ENCODE results near the gene IQCE.

Gene IQCE, protein sequence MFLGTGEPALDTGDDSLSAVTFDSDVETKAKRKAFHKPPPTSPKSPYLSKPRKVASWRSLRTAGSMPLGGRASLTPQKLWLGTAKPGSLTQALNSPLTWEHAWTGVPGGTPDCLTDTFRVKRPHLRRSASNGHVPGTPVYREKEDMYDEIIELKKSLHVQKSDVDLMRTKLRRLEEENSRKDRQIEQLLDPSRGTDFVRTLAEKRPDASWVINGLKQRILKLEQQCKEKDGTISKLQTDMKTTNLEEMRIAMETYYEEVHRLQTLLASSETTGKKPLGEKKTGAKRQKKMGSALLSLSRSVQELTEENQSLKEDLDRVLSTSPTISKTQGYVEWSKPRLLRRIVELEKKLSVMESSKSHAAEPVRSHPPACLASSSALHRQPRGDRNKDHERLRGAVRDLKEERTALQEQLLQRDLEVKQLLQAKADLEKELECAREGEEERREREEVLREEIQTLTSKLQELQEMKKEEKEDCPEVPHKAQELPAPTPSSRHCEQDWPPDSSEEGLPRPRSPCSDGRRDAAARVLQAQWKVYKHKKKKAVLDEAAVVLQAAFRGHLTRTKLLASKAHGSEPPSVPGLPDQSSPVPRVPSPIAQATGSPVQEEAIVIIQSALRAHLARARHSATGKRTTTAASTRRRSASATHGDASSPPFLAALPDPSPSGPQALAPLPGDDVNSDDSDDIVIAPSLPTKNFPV

DNA sequence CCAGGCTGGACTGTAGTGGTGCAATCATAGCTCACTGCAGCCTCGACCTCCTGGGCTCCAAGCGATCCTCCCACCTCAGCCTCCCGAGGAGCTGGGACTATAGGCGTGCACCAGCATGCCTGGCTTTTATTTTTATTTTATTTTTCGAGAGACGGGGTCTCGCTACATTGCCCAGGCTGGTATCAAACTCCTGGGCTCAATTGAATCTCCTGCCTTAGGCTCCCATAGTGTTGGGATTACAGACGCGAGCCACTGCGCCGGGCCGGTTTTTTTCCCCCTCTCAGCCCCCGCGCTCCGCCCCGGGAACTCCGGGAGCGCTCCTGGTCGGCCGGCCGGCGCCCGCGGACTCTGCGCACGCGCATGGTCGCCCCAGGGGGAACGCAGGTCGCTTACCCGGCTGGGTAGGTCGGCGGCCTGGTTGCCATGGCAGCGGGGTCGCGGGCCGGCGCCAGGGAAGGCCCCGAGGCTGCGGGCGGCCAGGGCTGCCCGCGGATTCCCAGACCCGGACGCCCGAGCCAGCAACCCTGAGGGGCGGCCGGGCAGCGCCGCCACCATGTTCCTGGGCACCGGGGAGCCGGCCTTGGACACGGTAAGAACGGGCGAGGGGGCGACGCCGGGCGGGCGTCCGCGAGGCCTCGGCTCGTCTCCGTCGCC lies at the start of gene IQCE:
TSS of gene IQCE (plus strand) at position 351 of the 654 bp plus-strand sequence. CDS start at position 554, 203 bp downstream.
- Histone ChIP-seq H3K27ac (peak within 1 kb of the TSS; percentile 72), H3K4me3 (ENCODE audit: low read depth, low read length) (peak within 1 kb of the TSS; percentile 70), H3K27me3 (ENCODE audit: insufficient read depth, low read depth, severe bottlenecking) (no peaks in the 10 kb centered on the region), H3K36me3 (peaks cover 3% of the 10 kb centered on the region), H3K9me3 (ENCODE audit: severe bottlenecking) (no peaks in the 10 kb centered on the region)
- peak; percentile 96 for DNase-seq
- TF ChIP-seq, protein P1, sequence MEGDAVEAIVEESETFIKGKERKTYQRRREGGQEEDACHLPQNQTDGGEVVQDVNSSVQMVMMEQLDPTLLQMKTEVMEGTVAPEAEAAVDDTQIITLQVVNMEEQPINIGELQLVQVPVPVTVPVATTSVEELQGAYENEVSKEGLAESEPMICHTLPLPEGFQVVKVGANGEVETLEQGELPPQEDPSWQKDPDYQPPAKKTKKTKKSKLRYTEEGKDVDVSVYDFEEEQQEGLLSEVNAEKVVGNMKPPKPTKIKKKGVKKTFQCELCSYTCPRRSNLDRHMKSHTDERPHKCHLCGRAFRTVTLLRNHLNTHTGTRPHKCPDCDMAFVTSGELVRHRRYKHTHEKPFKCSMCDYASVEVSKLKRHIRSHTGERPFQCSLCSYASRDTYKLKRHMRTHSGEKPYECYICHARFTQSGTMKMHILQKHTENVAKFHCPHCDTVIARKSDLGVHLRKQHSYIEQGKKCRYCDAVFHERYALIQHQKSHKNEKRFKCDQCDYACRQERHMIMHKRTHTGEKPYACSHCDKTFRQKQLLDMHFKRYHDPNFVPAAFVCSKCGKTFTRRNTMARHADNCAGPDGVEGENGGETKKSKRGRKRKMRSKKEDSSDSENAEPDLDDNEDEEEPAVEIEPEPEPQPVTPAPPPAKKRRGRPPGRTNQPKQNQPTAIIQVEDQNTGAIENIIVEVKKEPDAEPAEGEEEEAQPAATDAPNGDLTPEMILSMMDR (IDR thresholded peaks at IDR 0.05; ENCODE audit: low read depth, low read length) = no peak

DNA sequence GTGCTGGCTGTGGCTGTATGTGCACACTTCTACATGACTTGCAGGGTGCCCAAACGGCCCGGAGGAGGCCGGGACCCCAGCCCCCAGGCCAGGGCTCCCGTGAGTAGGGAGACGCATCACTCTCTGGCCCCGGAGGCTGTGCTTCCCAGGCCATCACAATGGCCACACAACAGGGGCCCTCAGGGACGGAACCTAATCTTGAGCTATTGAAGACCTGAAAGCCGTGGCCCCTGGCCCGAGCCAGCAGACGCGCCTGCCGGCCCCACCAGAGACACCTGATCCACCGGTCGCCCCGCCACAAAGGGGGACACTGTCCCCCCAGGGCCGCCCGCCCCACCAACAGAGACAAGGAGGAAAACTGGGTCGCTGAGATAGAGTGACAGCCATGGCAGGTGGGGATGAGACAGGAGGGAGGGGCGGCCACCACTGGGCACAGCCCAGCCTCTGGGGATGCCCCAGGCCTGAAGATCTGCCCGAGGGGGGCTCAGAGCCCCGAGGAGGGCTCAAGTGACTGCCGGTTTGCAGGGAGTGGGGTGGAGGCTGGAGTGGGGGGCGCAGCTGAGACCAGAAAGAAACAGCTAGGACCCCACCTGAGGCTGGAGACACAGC lies 49.4 kb upstream of the IQCE start:
- DNase-seq = no peak
- Histone ChIP-seq H3K9me3 (ENCODE audit: severe bottlenecking) (no peaks in the 10 kb centered on the region), H3K4me3 (ENCODE audit: low read depth, low read length) (no peak overlapping the region), H3K27ac (peak overlapping the region; percentile 59), H3K27me3 (ENCODE audit: insufficient read depth, low read depth, severe bottlenecking) (no peaks in the 10 kb centered on the region), H3K36me3 (no peaks in the 10 kb centered on the region)
- TF ChIP-seq, protein P1 (IDR thresholded peaks at IDR 0.05; ENCODE audit: low read depth, low read length) = no peak

DNA sequence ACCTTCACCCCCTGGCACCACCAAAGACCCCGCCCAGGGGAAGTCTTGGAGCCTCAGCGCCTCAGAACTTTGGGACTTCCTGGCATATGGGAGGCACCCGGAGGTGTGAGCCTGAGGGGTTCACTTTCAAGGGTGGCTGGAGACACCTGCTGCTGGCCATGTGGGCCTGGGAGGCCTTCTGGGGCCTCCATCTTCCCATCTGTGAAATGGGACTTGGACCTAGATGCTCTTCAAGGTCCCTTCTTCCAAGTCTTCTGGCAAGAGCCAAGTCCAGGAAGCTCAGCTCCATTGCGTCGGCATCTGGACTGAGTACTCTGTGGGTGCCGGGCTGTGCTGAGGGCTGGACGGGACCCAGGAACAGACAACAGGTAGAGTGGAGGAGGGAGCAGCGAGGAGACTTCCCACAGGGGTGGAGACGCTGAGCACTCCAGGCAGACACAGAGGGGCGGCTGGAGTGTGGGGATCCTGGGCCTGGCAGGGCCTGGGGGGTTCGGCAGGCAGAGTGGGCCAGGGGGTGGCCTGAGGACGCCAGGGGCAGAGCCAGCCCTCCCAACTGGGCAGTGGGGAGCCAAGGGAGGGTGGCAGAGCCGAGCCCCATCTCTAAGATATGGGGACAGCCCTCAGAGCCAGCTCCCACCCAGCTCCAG lies 48.5 kb upstream of the IQCE start:
- no peak for DNase-seq
- Histone ChIP-seq H3K27ac (peak overlapping the region; percentile 88), H3K36me3 (no peaks in the 10 kb centered on the region), H3K27me3 (ENCODE audit: insufficient read depth, low read depth, severe bottlenecking) (no peaks in the 10 kb centered on the region), H3K4me3 (ENCODE audit: low read depth, low read length) (no peak overlapping the region), H3K9me3 (ENCODE audit: severe bottlenecking) (no peaks in the 10 kb centered on the region)
- TF ChIP-seq, protein P1 (IDR thresholded peaks at IDR 0.05; ENCODE audit: low read depth, low read length) = no peak

DNA sequence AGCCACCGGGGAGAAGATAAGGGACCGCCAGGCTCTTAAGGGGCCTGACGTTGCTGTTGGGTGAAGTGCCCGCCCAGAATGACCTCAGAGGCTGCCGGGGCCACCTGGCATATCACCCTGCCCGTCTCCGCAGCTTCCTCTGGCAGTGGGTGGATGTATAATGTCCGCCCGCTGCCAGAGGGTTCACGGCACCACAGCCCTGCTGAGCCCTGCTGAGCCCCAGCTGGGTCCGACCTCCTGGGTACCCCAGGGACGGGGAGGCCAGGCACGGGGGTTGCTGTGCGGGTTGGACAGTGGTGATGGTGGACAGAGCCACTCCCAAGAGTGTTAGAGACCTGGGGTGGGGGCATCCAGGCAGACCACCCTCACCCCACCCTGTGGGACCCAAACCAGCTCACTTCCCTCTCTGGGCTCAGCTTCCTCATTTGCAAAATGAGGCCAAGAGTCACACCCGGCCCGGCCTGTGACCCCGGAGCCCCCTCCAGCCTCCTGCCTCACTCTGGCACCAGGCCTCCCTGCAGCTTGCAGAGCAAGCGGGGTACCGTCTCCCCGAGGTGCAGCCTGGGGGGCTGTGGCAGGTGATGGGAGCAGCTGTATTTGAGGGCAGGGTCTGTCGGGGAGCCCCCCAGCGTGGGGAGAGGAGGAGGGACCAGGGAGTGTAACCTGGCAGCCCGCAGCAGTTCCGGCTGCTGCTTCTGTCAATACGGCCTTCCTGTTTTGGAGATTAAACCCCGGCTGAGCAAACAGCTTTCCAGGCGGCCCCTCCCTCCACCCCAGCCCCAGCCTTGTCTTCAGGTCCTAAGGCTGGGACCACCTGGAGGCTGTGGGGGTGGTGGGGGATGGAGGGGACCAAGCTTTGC lies 47.6 kb upstream of the IQCE start:
- H3K27ac ChIP-seq = peak overlapping the region; percentile 88
- no peaks in the 10 kb centered on the region for H3K36me3 ChIP-seq
- H3K9me3 ChIP-seq (ENCODE audit: severe bottlenecking) = no peaks in the 10 kb centered on the region
- no peak overlapping the region; the same call in 1 of the 2 replicates for H3K4me3 ChIP-seq (ENCODE audit: low read depth, low read length)
- TF ChIP-seq, protein P1 (IDR thresholded peaks at IDR 0.05; ENCODE audit: low read depth, low read length) = no peak
- peak; percentile 79 for DNase-seq
- H3K27me3 ChIP-seq (ENCODE audit: insufficient read depth, low read depth, severe bottlenecking) = no peaks in the 10 kb centered on the region
